H9 (cell line): Measurements from ENCODE around the gene FANCE. TPM values are rescaled to one million over a fixed set of nuclear protein-coding genes. Genes with fewer than 3 reads are reported as not detected.

Source experiments
- DNase-seq: peaks from one replicate; pipeline ENCODE4 v3.0.0-alpha.2; 2017
- H2AFZ ChIP-seq: one replicate; pipeline ENCODE4 v1.6.1; 2013; ENCODE audit warnings: mild to moderate bottlenecking, low read length, control low read depth, moderate library complexity
- H2AK5ac ChIP-seq: 2 replicates; pipeline ENCODE4 v1.6.1; 2013; ENCODE audit warnings: low read length, control low read depth, mixed read lengths; ENCODE audit not compliant: insufficient read length
- H2BK120ac ChIP-seq: one replicate; pipeline ENCODE4 v1.6.1; 2013; ENCODE audit warnings: low read depth, mild to moderate bottlenecking, low read length, control low read depth, inconsistent platforms; ENCODE audit not compliant: poor library complexity, severe bottlenecking
- H2BK12ac ChIP-seq: 2 replicates; pipeline ENCODE4 v1.6.1; 2013; ENCODE audit warnings: low read length, control low read depth, mixed read lengths, low read depth; ENCODE audit not compliant: insufficient read length
- H2BK15ac ChIP-seq: 2 replicates; pipeline ENCODE4 v1.6.1; 2013; ENCODE audit warnings: low read depth, low read length, control low read depth
- H2BK20ac ChIP-seq: one replicate; pipeline ENCODE4 v1.6.1; 2013; ENCODE audit warnings: low read depth, mild to moderate bottlenecking, low read length, control low read depth, inconsistent platforms; ENCODE audit not compliant: poor library complexity, severe bottlenecking
- H2BK5ac ChIP-seq: 2 replicates; pipeline ENCODE4 v1.6.1; 2013; ENCODE audit warnings: low read length, control low read depth, mixed read lengths; ENCODE audit not compliant: insufficient read length
- H3K14ac ChIP-seq: 2 replicates; pipeline ENCODE4 v1.6.1; 2013; ENCODE audit warnings: low read length, control low read depth; ENCODE audit not compliant: insufficient read depth
- H3K18ac ChIP-seq: 2 replicates; pipeline ENCODE4 v1.6.1; 2013; ENCODE audit warnings: low read depth, mild to moderate bottlenecking, mixed read lengths, low read length, control low read depth; ENCODE audit not compliant: insufficient read length
- H3K23ac ChIP-seq: 2 replicates; pipeline ENCODE4 v1.6.1; 2013; ENCODE audit warnings: low read length, control low read depth, mixed read lengths, low read depth; ENCODE audit not compliant: insufficient read length
- H3K23me2 ChIP-seq: 2 replicates; pipeline ENCODE4 v1.6.1; 2013; ENCODE audit warnings: low read depth, mild to moderate bottlenecking, mixed read lengths, low read length, control low read depth; ENCODE audit not compliant: insufficient read length, poor library complexity, severe bottlenecking
- H3K27ac ChIP-seq: 2 replicates; pipeline ENCODE4 v1.5.1; 2013; ENCODE audit warnings: low read length, control low read depth, mixed read lengths, low read depth; ENCODE audit not compliant: insufficient read length
- H3K27me3 ChIP-seq: 2 replicates; pipeline ENCODE4 v1.6.1; 2013; ENCODE audit warnings: low read length, control low read depth, inconsistent platforms; ENCODE audit not compliant: insufficient read depth
- H3K4ac ChIP-seq: 2 replicates; pipeline ENCODE4 v1.6.1; 2013; ENCODE audit warnings: low read depth, mild to moderate bottlenecking, control low read depth, inconsistent platforms, low read length, moderate library complexity
- H3K4me1 ChIP-seq: 2 replicates; pipeline ENCODE4 v1.6.1; 2013; ENCODE audit warnings: low read length, control low read depth, inconsistent platforms; ENCODE audit not compliant: insufficient read depth
- H3K4me2 ChIP-seq: 2 replicates; pipeline ENCODE4 v1.6.1; 2013; ENCODE audit warnings: low read length, control low read depth, mixed read lengths; ENCODE audit not compliant: insufficient read length, insufficient read depth
- H3K56ac ChIP-seq: 2 replicates; pipeline ENCODE4 v1.6.1; 2013; ENCODE audit warnings: low read depth, mild to moderate bottlenecking, mixed read lengths, low read length, control low read depth; ENCODE audit not compliant: insufficient read length
- H3K79me1 ChIP-seq: 2 replicates; pipeline ENCODE4 v1.6.1; 2013; ENCODE audit warnings: low read depth, mild to moderate bottlenecking, moderate library complexity, low read length, control low read depth, inconsistent platforms; ENCODE audit not compliant: insufficient read depth, poor library complexity, severe bottlenecking
- H3K79me2 ChIP-seq: 2 replicates; pipeline ENCODE4 v1.6.1; 2013; ENCODE audit warnings: low read length, control low read depth, inconsistent platforms; ENCODE audit not compliant: insufficient read depth
- H3K9ac ChIP-seq: 2 replicates; pipeline ENCODE4 v1.6.1; 2013; ENCODE audit warnings: low read length, control low read depth, mixed read lengths; ENCODE audit not compliant: insufficient read length; ENCODE audit errors: extremely low read depth
- H3K9me3 ChIP-seq: one replicate; pipeline ENCODE4 v1.6.1; 2013; ENCODE audit warnings: low read depth, low read length, inconsistent platforms; ENCODE audit not compliant: control insufficient read depth
- H3T11ph ChIP-seq: one replicate; pipeline ENCODE4 v1.6.1; 2013; ENCODE audit warnings: mild to moderate bottlenecking, low read length, control low read depth, inconsistent platforms
- H4K20me1 ChIP-seq: one replicate; pipeline ENCODE4 v1.6.1; 2013; ENCODE audit not compliant: control insufficient read depth, insufficient read length, insufficient read depth
- H4K5ac ChIP-seq: 2 replicates; pipeline ENCODE4 v1.6.1; 2013; ENCODE audit warnings: low read depth, mild to moderate bottlenecking, mixed read lengths, low read length, control low read depth; ENCODE audit not compliant: insufficient read length
- H4K8ac ChIP-seq: replicated peaks from 2 replicates; pipeline ENCODE4 v1.6.1; 2013; ENCODE audit warnings: low read length, control low read depth, mixed read lengths, low read depth; ENCODE audit not compliant: insufficient read length
- H4K91ac ChIP-seq: 2 replicates; pipeline ENCODE4 v1.6.1; 2013; ENCODE audit warnings: low read depth, mild to moderate bottlenecking, moderate library complexity, mixed read lengths, low read length, control low read depth; ENCODE audit not compliant: insufficient read length
- H3K27ac Mint-ChIP-seq, 3 experiments: 2 replicates in 2 of 3; 3 replicates in 1 of 3; pipeline ENCODE4 v1.8.0; 2020 to 2021; ENCODE audit warnings: mixed read lengths in 3 of 3, mild to moderate bottlenecking in 1 of 3, moderate library complexity in 1 of 3
- H3K27me3 Mint-ChIP-seq: 2 replicates; pipeline ENCODE4 v1.8.0; 2021; ENCODE audit warnings: low read depth, mild to moderate bottlenecking, moderate library complexity, mixed read lengths
- H3K36me3 Mint-ChIP-seq, 3 experiments: 2 replicates in 2 of 3; 3 replicates in 1 of 3; pipeline ENCODE4 v1.8.0; 2020 to 2021; ENCODE audit warnings: low read depth in 3 of 3, mixed read lengths in 3 of 3; ENCODE audit not compliant: insufficient read depth in 1 of 3
- H3K4me1 Mint-ChIP-seq, 2 experiments: 2 replicates each; pipeline ENCODE4 v1.8.0; 2020; ENCODE audit warnings: mixed read lengths in 2 of 2
- H3K4me3 Mint-ChIP-seq, 2 experiments: 2 replicates in 1 of 2; 3 replicates in 1 of 2; pipeline ENCODE4 v1.8.0; 2020 to 2021; ENCODE audit warnings: mild to moderate bottlenecking in 2 of 2, mixed read lengths in 2 of 2, moderate library complexity in 1 of 2
- H3K9me3 Mint-ChIP-seq, 2 experiments: 2 replicates in 1 of 2; 3 replicates in 1 of 2; pipeline ENCODE4 v1.8.0; 2020; ENCODE audit warnings: mild to moderate bottlenecking in 2 of 2, mixed read lengths in 2 of 2, moderate library complexity in 1 of 2
- WGBS: extraction: QIAGEN DNeasy Blood & Tissue Kit; methylation state at CpG from one replicate; pipeline ENCODE4 v1.1.7; 2013; ENCODE audit warnings: missing lambda C conversion rate, low lambda C conversion rate, mixed read lengths; ENCODE audit not compliant: insufficient read length; ENCODE audit errors: extremely low coverage; 5-methylcytosine and 5-hydroxymethylcytosine counted together
- total RNA-seq: library from RNA; stranded (reverse); gene quantifications from 2 replicates; pipeline ENCODE4 v1.2.1, GENCODE V29; 2021
- TF ChIP-seq, protein P1 (sequence below): fragments of 200-600 bp; sonication (generic); conservative IDR thresholded peaks from 3 replicates; pipeline ENCODE4 v1.8.0; 2021; ENCODE audit warnings: antibody characterized with exemption, mild to moderate bottlenecking

FANCE gene
- total RNA-seq, 1 experiment from 2014 or later: 8.4 TPM

DNA sequence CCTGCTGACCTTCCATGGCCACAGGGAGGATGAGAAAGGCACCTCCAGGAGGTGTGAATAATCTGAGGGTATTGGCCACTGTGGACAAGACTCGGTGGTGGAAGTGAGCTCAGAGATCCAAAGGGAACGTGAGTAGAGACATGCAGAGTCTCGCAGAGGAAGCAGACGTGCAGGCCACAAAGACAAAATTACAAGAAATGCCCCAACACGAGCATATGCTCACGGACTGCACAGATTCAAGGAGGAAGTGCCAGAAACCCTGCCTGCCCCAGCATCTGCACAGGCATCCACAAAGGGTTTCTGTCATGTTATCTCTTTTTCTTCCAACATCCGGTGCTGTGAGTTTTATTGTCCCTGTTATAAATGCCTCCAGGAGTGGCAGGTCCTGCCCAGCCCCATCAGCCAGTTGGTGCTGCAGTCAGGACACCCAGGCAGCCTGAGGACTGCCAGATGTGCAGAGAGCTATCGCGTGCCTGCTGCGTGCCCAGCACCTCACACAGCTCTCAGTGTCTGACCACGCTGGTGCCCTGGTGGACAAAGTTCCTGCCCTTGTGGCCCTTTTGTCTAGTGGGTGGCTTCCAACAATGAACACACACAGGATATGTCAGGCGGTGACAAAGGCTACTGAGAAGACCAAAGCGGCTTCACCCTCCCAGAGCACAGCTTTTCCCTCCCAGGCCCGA, 34.0 kb upstream of the FANCE start:
- Histone ChIP-seq H3K27ac (no peak overlapping the region), H4K20me1 (no peaks in the 10 kb centered on the region), H3K27me3 (no peaks in the 10 kb centered on the region), H3K23ac (no peak overlapping the region), H2BK120ac (no peak overlapping the region), H2BK20ac (no peak overlapping the region), H2BK5ac (no peak overlapping the region), H3K4ac (no peak overlapping the region), H3K9ac (no peak overlapping the region), H4K91ac (no peak overlapping the region), H2AFZ (no peak overlapping the region), H3K4me1 (peaks cover 10% of the 10 kb centered on the region; the same call in 1 of the 2 replicates), H4K5ac (no peak overlapping the region), H2BK12ac (no peak overlapping the region), H2BK15ac (no peak overlapping the region), H2AK5ac (no peak overlapping the region), H3K79me1 (no peaks in the 10 kb centered on the region), H4K8ac (no peak overlapping the region), H3K4me2 (no peak overlapping the region), H3K56ac (no peak overlapping the region), H3K79me2 (no peaks in the 10 kb centered on the region), H3K14ac (no peak overlapping the region), H3K18ac (no peak overlapping the region), H3T11ph (no peak overlapping the region), H3K23me2 (no peaks in the 10 kb centered on the region), H3K9me3 (no peaks in the 10 kb centered on the region)
- no peak for DNase-seq
- TF ChIP-seq, protein P1, sequence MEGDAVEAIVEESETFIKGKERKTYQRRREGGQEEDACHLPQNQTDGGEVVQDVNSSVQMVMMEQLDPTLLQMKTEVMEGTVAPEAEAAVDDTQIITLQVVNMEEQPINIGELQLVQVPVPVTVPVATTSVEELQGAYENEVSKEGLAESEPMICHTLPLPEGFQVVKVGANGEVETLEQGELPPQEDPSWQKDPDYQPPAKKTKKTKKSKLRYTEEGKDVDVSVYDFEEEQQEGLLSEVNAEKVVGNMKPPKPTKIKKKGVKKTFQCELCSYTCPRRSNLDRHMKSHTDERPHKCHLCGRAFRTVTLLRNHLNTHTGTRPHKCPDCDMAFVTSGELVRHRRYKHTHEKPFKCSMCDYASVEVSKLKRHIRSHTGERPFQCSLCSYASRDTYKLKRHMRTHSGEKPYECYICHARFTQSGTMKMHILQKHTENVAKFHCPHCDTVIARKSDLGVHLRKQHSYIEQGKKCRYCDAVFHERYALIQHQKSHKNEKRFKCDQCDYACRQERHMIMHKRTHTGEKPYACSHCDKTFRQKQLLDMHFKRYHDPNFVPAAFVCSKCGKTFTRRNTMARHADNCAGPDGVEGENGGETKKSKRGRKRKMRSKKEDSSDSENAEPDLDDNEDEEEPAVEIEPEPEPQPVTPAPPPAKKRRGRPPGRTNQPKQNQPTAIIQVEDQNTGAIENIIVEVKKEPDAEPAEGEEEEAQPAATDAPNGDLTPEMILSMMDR: no peak
- no CpG with 5 or more reads among the region's 14 CpGs for WGBS
- H3K4me1 Mint-ChIP-seq: peaks cover 18 to 21% of the 10 kb centered on the region in 2 experiments
- H3K27ac Mint-ChIP-seq: peak overlapping the region in 2 of 3 experiments; percentile 79 to 92; a peak in 3 of 7 replicates
- H3K9me3 Mint-ChIP-seq: no peaks in the 10 kb centered on the region
- no peaks in the 10 kb centered on the region for H3K27me3 Mint-ChIP-seq
- no peak overlapping the region for H3K4me3 Mint-ChIP-seq
- H3K36me3 Mint-ChIP-seq: peaks cover 2 to 4% (median 4%) of the 10 kb centered on the region in 3 experiments; a peak in 4 of 7 replicates
